HCT116 (cell line): Measurements from ENCODE around the gene SPSB3. TPM values are rescaled to one million over a fixed set of nuclear protein-coding genes. Genes with fewer than 3 reads are reported as not detected.

Experiments
- ATAC-seq: fragments of 200-7000 bp; cut with Tn5 transposase; 2 replicates; pipeline ENCODE4 v1.9.1; 2020; ENCODE audit warnings: mild to moderate bottlenecking, moderate library complexity
- BruUV-seq: library from RNA; stranded (reverse); fragments of 400-500 nt; replicated peaks from 2 replicates; lab custom pipeline; 2021; lab: Mats Ljungman, UMichigan
- CTCF ChIA-PET: fragments of 300-600 bp; sonication (Branson Sonifier 250); formaldehyde crosslinking; loops from one replicate; lab custom pipeline; 2021; ENCODE audit warnings: antibody characterized with exemption; lab: Charles Lee
- POLR2A ChIA-PET: fragments of 300-600, 350-600 bp; sonication (Branson Sonifier 250); formaldehyde crosslinking; loops from one replicate; lab custom pipeline; 2021; ENCODE audit warnings: antibody characterized with exemption; lab: Charles Lee
- RAD21 ChIA-PET, 2 experiments: fragments of 300-600 bp; sonication (Branson Sonifier 250); formaldehyde crosslinking; loops; one replicate each; lab custom pipeline; 2023; ENCODE audit warnings: low total read pairs in 2 of 2; ENCODE audit not compliant: uncharacterized antibody in 2 of 2, unreplicated experiment in 2 of 2, low non-redundant PET in 1 of 2; lab: Charles Lee
- DNase-seq: peaks from one replicate; pipeline ENCODE4 v3.0.0-alpha.2; 2010; ENCODE audit warnings: low read depth, low spot score
- H2AFZ ChIP-seq: fragments of 200-600 bp; shearing (Covaris generic), sonication (generic); 2 replicates; pipeline ENCODE4 v1.6.1; 2017; ENCODE audit warnings: low read depth, mixed run types, mixed read lengths, antibody characterized with exemption, low read length; ENCODE audit not compliant: poor library complexity, severe bottlenecking
- H3K27ac ChIP-seq: 2 replicates; pipeline ENCODE4 v1.5.1; 2012; ENCODE audit warnings: low read depth, low read length
- H3K27me3 ChIP-seq: fragments of 200-600 bp; sonication (generic); 2 replicates; pipeline ENCODE4 v1.6.1; 2016; ENCODE audit warnings: mixed run types, low read length, mixed read lengths; ENCODE audit not compliant: insufficient read depth
- H3K36me3 ChIP-seq, 2 experiments: fragments of 200-500 bp in 1 of 2; fragments of 200-600 bp in 1 of 2; sonication (Bioruptor generic) in 1 of 2; sonication (generic) in 1 of 2; 2 replicates each; pipeline versions ENCODE4 v1.5.1 to v1.6.1; 2014 to 2016; ENCODE audit warnings: low read length in 2 of 2, inconsistent platforms in 1 of 2, mixed read lengths in 1 of 2, mixed run types in 1 of 2; ENCODE audit not compliant: insufficient read depth in 2 of 2, control insufficient read depth in 1 of 2
- H3K4me1 ChIP-seq, 2 experiments: fragments of 200-600 bp in 1 of 2; sonication (generic) in 1 of 2; 2 replicates each; pipeline versions ENCODE4 v1.5.1 to v1.6.1; 2012 to 2017; ENCODE audit warnings: low read length in 2 of 2, inconsistent platforms in 1 of 2, mild to moderate bottlenecking in 1 of 2, mixed read lengths in 1 of 2, mixed run types in 1 of 2, moderate library complexity in 1 of 2; ENCODE audit not compliant: insufficient read depth in 2 of 2, control insufficient read depth in 1 of 2
- H3K4me2 ChIP-seq: fragments of 200-600 bp; sonication (generic); 2 replicates; pipeline ENCODE4 v1.6.1; 2017; ENCODE audit warnings: mixed run types, low read length, mixed read lengths
- H3K4me3 ChIP-seq, 2 experiments: fragments of 200-600 bp in 1 of 2; sonication (generic) in 1 of 2; replicated peaks in 1 of 2; 2 replicates each; pipeline ENCODE4 v1.5.1; 2011 to 2016; ENCODE audit warnings: low read length in 2 of 2, control low read depth in 1 of 2, low read depth in 1 of 2, mild to moderate bottlenecking in 1 of 2, mixed read lengths in 1 of 2, mixed run types in 1 of 2
- H3K79me2 ChIP-seq: fragments of 200-600 bp; sonication (generic); 2 replicates; pipeline ENCODE4 v1.6.1; 2017; ENCODE audit warnings: mild to moderate bottlenecking, mixed run types, low read length, moderate library complexity, mixed read lengths; ENCODE audit not compliant: insufficient read depth
- H3K9ac ChIP-seq: fragments of 200-600 bp; sonication (generic); 2 replicates; pipeline ENCODE4 v1.6.1; 2016; ENCODE audit warnings: low read length, mixed read lengths
- H3K9me2 ChIP-seq: fragments of 200-600 bp; sonication (generic), shearing (Covaris generic); 2 replicates; pipeline ENCODE4 v1.6.1; 2017; ENCODE audit warnings: mixed run types, mild to moderate bottlenecking, moderate library complexity; ENCODE audit not compliant: insufficient read depth
- H3K9me3 ChIP-seq, 2 experiments: fragments of 200-500 bp in 1 of 2; fragments of 200-600 bp in 1 of 2; sonication (Bioruptor generic) in 1 of 2; sonication (generic) in 1 of 2; 2 replicates each; pipeline ENCODE4 v1.6.1; 2014 to 2017; ENCODE audit warnings: low read length in 2 of 2, mixed read lengths in 2 of 2, inconsistent platforms in 1 of 2, low read depth in 1 of 2, mild to moderate bottlenecking in 1 of 2, mixed run types in 1 of 2, moderate library complexity in 1 of 2; ENCODE audit not compliant: control insufficient read depth in 1 of 2, insufficient read depth in 1 of 2
- H4K20me1 ChIP-seq: fragments of 200-600 bp; sonication (generic), shearing (Covaris generic); 2 replicates; pipeline ENCODE4 v1.6.1; 2017; ENCODE audit warnings: mixed run types, mild to moderate bottlenecking, moderate library complexity; ENCODE audit not compliant: insufficient read depth
- ATF3 ChIP-seq: IDR thresholded peaks from 2 replicates; pipeline ENCODE4 v1.6.1; 2012
- CBX3 ChIP-seq: IDR thresholded peaks from 2 replicates; pipeline ENCODE4 v1.6.1; 2012; ENCODE audit warnings: low read depth
- CEBPB ChIP-seq: IDR thresholded peaks from 2 replicates; pipeline ENCODE4 v1.6.1; 2012; ENCODE audit warnings: low read depth
- CTCF ChIP-seq, 3 experiments: fragments of 200-600 bp in 1 of 3; sonication (generic) in 1 of 3; IDR thresholded peaks in 2 of 3; conservative IDR thresholded peaks in 1 of 3; 2 replicates each; pipeline ENCODE4 v1.5.1; 2012 to 2017; ENCODE audit warnings: low read depth in 2 of 3, low read length in 2 of 3, antibody characterized with exemption in 1 of 3, borderline replicate concordance in 1 of 3, control low read depth in 1 of 3, mild to moderate bottlenecking in 1 of 3, mixed read lengths in 1 of 3, mixed run types in 1 of 3, moderate library complexity in 1 of 3; ENCODE audit not compliant: insufficient read depth in 1 of 3
- EGR1 ChIP-seq: IDR thresholded peaks from 2 replicates; pipeline ENCODE4 v1.6.1; 2012; ENCODE audit warnings: low read depth
- ELF1 ChIP-seq: IDR thresholded peaks from 2 replicates; pipeline ENCODE4 v1.6.1; 2012; ENCODE audit warnings: low read depth, borderline replicate concordance
- EZH2 ChIP-seq: fragments of 200-600 bp; sonication (generic); IDR thresholded peaks from 2 replicates; pipeline ENCODE4 v1.6.1; 2017; ENCODE audit warnings: antibody characterized with exemption, mixed run types
- FOSL1 ChIP-seq: IDR thresholded peaks from 2 replicates; pipeline ENCODE4 v1.6.1; 2012; ENCODE audit warnings: low read depth
- MAX ChIP-seq: IDR thresholded peaks from 2 replicates; pipeline ENCODE4 v1.6.1; 2012
- POLR2A ChIP-seq: IDR thresholded peaks from 2 replicates; pipeline ENCODE4 v1.7.0; 2011; ENCODE audit warnings: borderline replicate concordance; ENCODE audit not compliant: insufficient read depth, insufficient read length; ENCODE audit errors: extremely low read depth
- POLR2AphosphoS5 ChIP-seq: IDR thresholded peaks from 2 replicates; pipeline ENCODE4 v1.6.1; 2011; ENCODE audit warnings: mild to moderate bottlenecking, low read depth, low read length, moderate library complexity
- SIN3A ChIP-seq: IDR thresholded peaks from 2 replicates; pipeline ENCODE4 v1.6.1; 2012; ENCODE audit warnings: low read depth
- SP1 ChIP-seq: IDR thresholded peaks from 2 replicates; pipeline ENCODE4 v1.6.1; 2012; ENCODE audit warnings: low read depth
- SRF ChIP-seq: IDR thresholded peaks from 2 replicates; pipeline ENCODE4 v1.6.1; 2012; ENCODE audit warnings: low read depth
- TCF7L2 ChIP-seq: IDR thresholded peaks from 2 replicates; pipeline ENCODE4 v1.7.0; 2011; ENCODE audit warnings: borderline replicate concordance, inconsistent platforms; ENCODE audit not compliant: insufficient read depth, insufficient read length; ENCODE audit errors: extremely low read depth
- YY1 ChIP-seq: IDR thresholded peaks from 2 replicates; pipeline ENCODE4 v1.6.1; 2011; ENCODE audit warnings: low read length, low read depth, moderate library complexity, mild to moderate bottlenecking; ENCODE audit not compliant: insufficient replicate concordance; ENCODE audit errors: extremely low read depth
- ZBTB33 ChIP-seq: IDR thresholded peaks from 2 replicates; pipeline ENCODE4 v1.6.1; 2011; ENCODE audit warnings: mild to moderate bottlenecking, low read length, moderate library complexity; ENCODE audit not compliant: insufficient replicate concordance; ENCODE audit errors: extremely low read depth
- ZFX ChIP-seq: fragments of 450-650 bp; IDR thresholded peaks from 2 replicates; pipeline ENCODE4 v1.6.1; 2017
- intact Hi-C: fragments of 100-400 bp; cut with micrococcal nuclease; formaldehyde crosslinking; loops from 2 replicates; pipeline ENCODE4 v1.10.0; 2022
- total RNA-seq: library from RNA; stranded (reverse); gene quantifications from one replicate; pipeline ENCODE4 v1.2.1, GENCODE V29; 2021; ENCODE audit not compliant: unreplicated experiment

Gene SPSB3
- total RNA-seq, 1 experiment from 2014 or later = 31.6 TPM

- Histone ChIP-seq H3K4me3 (no peak overlapping the region), H3K27ac (no peak overlapping the region), H3K4me2 (no peak overlapping the region), H3K27me3 (no peaks in the 10 kb centered on the region), H3K9ac (no peak overlapping the region), H2AFZ (no peak overlapping the region), H3K36me3 (0 out of 4 replicates have a peak, but pooled peaks cover 2 to 5% of the 10 kb centered on the region in 2 experiments), H4K20me1 (no peaks in the 10 kb centered on the region), H3K9me2 (no peaks in the 10 kb centered on the region), H3K4me1 (peaks cover 7% of the 10 kb centered on the region in 2 experiments), H3K9me3 (no peaks in the 10 kb centered on the region), H3K79me2 (no peaks in the 10 kb centered on the region)
- ATAC-seq (no peak), DNase-seq (no peak)
- ChIA-PET POLR2A (no interaction called here), CTCF (no interaction called here), RAD21 (no interaction called here)
- no peak for TF ChIP-seq SIN3A
- no peak for TF ChIP-seq ZBTB33
- TF ChIP-seq CTCF (IDR thresholded peaks at IDR 0.05 in 2 of 3, conservative IDR thresholded peaks at IDR 0.05 in 1 of 3; ENCODE audit: borderline replicate concordance in 1 of 3, insufficient read depth in 1 of 3, low read depth in 2 of 3, low read length in 2 of 3) = no peak
- no peak for TF ChIP-seq EGR1
- no peak for TF ChIP-seq CBX3
- TF ChIP-seq CEBPB = no peak
- no peak for TF ChIP-seq EZH2
- TF ChIP-seq ELF1 = no peak
- no peak for TF ChIP-seq ATF3
- TF ChIP-seq MAX = no peak
- TF ChIP-seq FOSL1 = no peak
- TF ChIP-seq POLR2AphosphoS5 = no peak
- TF ChIP-seq SRF = no peak
- TF ChIP-seq POLR2A = no peak
- TF ChIP-seq TCF7L2 = no peak
- no peak for TF ChIP-seq SP1
- TF ChIP-seq YY1 = no peak
- TF ChIP-seq ZFX = no peak
- BruUV-seq = no TSS peak
- intact Hi-C loops = no loop called here
These were observed 38.5 kb upstream of the SPSB3 start for GRCh38 chr16:1820946-1821290.
